ENCODE measurements around the gene EZR. TPM values are rescaled to one million over a fixed set of nuclear protein-coding genes. Genes with fewer than 3 reads are reported as not detected.

EZR gene
- polyA plus RNA-seq, 1 donor (not counting 4 experiments of a cell fraction or from before 2014, with no cell fraction given): 277 TPM

DNA sequence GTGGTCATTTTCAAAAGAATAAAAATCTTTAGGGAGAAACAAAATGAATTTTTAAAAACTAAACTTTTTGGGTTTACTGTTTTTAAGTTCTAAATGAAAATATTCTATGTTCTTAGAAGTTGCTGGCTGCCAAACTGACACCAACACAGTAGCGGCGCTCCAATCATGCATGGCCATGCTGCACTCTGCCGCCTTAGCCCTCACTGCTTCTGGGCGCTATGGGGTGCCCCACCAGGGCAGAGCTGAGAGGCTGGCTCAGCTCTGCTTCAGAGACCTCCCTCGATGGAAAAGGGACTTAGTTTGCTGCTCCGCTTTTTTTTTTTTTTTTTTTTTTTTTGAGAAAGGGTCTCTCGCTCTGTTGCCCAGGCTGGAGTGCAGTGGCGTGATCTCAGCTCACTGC is 20.9 kb downstream of the EZR start:
- FAIRE-seq (no peak), DNase-seq (ENCODE audit: low read depth, low spot score) (no peak)
- Histone ChIP-seq H3K27me3 (ENCODE audit: control insufficient read depth, extremely low read depth, insufficient read depth, low read length) (no peaks in the 10 kb centered on the region), H3K9ac (ENCODE audit: control insufficient read depth, extremely low read depth, insufficient read depth, low read length) (no peak overlapping the region), H3K27ac (ENCODE audit: control insufficient read depth, insufficient read depth, low read length) (no peak overlapping the region), H3K4me1 (ENCODE audit: control insufficient read depth, extremely low read depth, insufficient read depth, low read length) (peaks cover 65% of the 10 kb centered on the region), H3K9me3 (ENCODE audit: control insufficient read depth, low read depth, low read length) (no peaks in the 10 kb centered on the region), H4K20me1 (ENCODE audit: control insufficient read depth, extremely low read depth, insufficient read depth, low read length) (peaks cover 67% of the 10 kb centered on the region), H3K4me2 (ENCODE audit: control insufficient read depth, extremely low read depth, insufficient read depth, low read depth, low read length) (no peak overlapping the region), H3K9me1 (ENCODE audit: control insufficient read depth, extremely low read depth, insufficient read depth, low read length) (peaks cover 12% of the 10 kb centered on the region), H2AFZ (ENCODE audit: control insufficient read depth, low read length) (no peak overlapping the region), H3K36me3 (ENCODE audit: control insufficient read depth in 2 of 2, extremely low read depth in 1 of 2, insufficient read depth in 2 of 2, low read length in 2 of 2) (peaks cover 8 to 31% of the 10 kb centered on the region in 2 experiments), H3K4me3 (ENCODE audit: control insufficient read depth in 2 of 3, extremely low read depth in 1 of 3, insufficient read depth in 2 of 3, low read depth in 1 of 3, low read length in 3 of 3) (no peak overlapping the region), H3K79me2 (ENCODE audit: control insufficient read depth, insufficient read depth, low read length) (peaks cover 99% of the 10 kb centered on the region)
- dilution Hi-C loops (cut with MboI; ENCODE audit: extremely low pct_ligation_motif_present, low sequenced_read_pairs): no loop called here
- TF ChIP-seq EZH2 (IDR thresholded peaks at IDR 0.05; ENCODE audit: low read length): no peak
- TF ChIP-seq, protein P1, sequence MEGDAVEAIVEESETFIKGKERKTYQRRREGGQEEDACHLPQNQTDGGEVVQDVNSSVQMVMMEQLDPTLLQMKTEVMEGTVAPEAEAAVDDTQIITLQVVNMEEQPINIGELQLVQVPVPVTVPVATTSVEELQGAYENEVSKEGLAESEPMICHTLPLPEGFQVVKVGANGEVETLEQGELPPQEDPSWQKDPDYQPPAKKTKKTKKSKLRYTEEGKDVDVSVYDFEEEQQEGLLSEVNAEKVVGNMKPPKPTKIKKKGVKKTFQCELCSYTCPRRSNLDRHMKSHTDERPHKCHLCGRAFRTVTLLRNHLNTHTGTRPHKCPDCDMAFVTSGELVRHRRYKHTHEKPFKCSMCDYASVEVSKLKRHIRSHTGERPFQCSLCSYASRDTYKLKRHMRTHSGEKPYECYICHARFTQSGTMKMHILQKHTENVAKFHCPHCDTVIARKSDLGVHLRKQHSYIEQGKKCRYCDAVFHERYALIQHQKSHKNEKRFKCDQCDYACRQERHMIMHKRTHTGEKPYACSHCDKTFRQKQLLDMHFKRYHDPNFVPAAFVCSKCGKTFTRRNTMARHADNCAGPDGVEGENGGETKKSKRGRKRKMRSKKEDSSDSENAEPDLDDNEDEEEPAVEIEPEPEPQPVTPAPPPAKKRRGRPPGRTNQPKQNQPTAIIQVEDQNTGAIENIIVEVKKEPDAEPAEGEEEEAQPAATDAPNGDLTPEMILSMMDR (optimal IDR thresholded peaks at IDR 0.05 in 1 of 3, IDR thresholded peaks at IDR 0.05 in 1 of 3, conservative IDR thresholded peaks at IDR 0.05 in 1 of 3; ENCODE audit: extremely low read depth in 1 of 3, insufficient read depth in 2 of 3, low read length in 3 of 3): no peak

DNA sequence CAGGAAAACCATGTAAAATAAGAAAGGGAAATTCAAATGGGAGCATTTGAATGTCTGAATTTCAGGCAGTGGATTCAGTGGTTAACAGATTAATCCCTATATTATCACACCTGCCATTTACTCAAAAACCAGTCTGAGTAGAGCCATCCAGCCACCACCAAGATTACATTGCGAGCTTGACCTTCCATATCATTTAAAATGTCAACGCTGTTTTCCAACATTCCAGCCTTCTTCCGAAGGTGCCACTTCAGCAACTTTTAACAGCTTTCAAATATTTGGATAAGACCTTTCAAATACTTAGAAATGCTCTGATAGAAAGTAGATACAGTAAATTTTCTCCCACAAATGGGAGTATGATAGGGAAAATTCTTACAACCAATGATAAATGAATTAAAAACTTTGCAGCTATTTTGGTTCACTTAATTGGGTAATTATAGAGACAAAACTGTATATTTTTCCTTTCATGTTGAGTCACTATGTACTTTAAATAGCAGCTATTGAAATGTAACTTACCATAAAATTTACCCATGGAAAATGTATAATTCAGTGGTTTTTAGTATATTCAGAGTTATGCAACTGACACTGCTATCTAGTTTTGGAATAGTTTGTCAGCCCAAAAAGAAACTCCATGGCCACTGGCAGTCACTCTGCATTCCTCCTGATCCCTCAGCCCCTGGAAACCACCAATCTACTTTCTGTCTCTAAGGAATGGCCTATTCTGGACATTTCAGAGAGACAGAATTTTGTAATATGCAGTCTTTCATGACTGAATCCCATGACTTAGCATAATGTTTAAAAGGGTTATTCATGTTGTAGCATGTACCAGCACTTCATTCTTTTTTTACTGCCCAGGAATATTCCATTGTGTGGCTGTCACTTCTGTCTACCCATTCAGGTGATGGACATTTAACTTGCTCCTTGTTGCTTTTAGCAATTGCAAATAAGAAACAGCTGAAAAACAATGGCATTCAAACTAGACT is 21.5 kb downstream of the EZR start:
- Histone ChIP-seq H3K9me3 (ENCODE audit: control insufficient read depth, low read depth, low read length) (no peaks in the 10 kb centered on the region), H3K4me2 (ENCODE audit: control insufficient read depth, extremely low read depth, insufficient read depth, low read depth, low read length) (peak overlapping the region; percentile 6), H3K27me3 (ENCODE audit: control insufficient read depth, extremely low read depth, insufficient read depth, low read length) (no peaks in the 10 kb centered on the region), H3K27ac (ENCODE audit: control insufficient read depth, insufficient read depth, low read length) (peak overlapping the region; percentile 50), H3K79me2 (ENCODE audit: control insufficient read depth, insufficient read depth, low read length) (peaks cover 99% of the 10 kb centered on the region), H3K36me3 (ENCODE audit: control insufficient read depth in 2 of 2, extremely low read depth in 1 of 2, insufficient read depth in 2 of 2, low read length in 2 of 2) (peaks cover 8 to 25% of the 10 kb centered on the region in 2 experiments), H3K4me3 (ENCODE audit: control insufficient read depth in 2 of 3, extremely low read depth in 1 of 3, insufficient read depth in 2 of 3, low read depth in 1 of 3, low read length in 3 of 3) (no peak overlapping the region), H3K4me1 (ENCODE audit: control insufficient read depth, extremely low read depth, insufficient read depth, low read length) (peaks cover 63% of the 10 kb centered on the region), H4K20me1 (ENCODE audit: control insufficient read depth, extremely low read depth, insufficient read depth, low read length) (peaks cover 67% of the 10 kb centered on the region), H3K9me1 (ENCODE audit: control insufficient read depth, extremely low read depth, insufficient read depth, low read length) (peaks cover 12% of the 10 kb centered on the region), H3K9ac (ENCODE audit: control insufficient read depth, extremely low read depth, insufficient read depth, low read length) (no peak overlapping the region), H2AFZ (ENCODE audit: control insufficient read depth, low read length) (no peak overlapping the region)
- TF ChIP-seq, protein P1 (optimal IDR thresholded peaks at IDR 0.05 in 1 of 3, IDR thresholded peaks at IDR 0.05 in 1 of 3, conservative IDR thresholded peaks at IDR 0.05 in 1 of 3; ENCODE audit: extremely low read depth in 1 of 3, insufficient read depth in 2 of 3, low read length in 3 of 3): no peak
- no peak for TF ChIP-seq EZH2 (IDR thresholded peaks at IDR 0.05; ENCODE audit: low read length)
- dilution Hi-C loops (cut with MboI; ENCODE audit: extremely low pct_ligation_motif_present, low sequenced_read_pairs): no loop called here
- no peak for FAIRE-seq
- no peak for DNase-seq (ENCODE audit: low read depth, low spot score)
